GM08714 (cell line): Measurements from ENCODE around the gene APOBEC2.

Experiments used
- H3K4me3 ChIP-seq: fragments of 200-500 bp; sonication (Bioruptor generic); 2 replicates; pipeline ENCODE4 v1.5.1; 2014; ENCODE audit warnings: mild to moderate bottlenecking, low read length, inconsistent platforms
- ZNF274 ChIP-seq: IDR thresholded peaks from 2 replicates; pipeline ENCODE4 v1.6.1; 2012; ENCODE audit warnings: mild to moderate bottlenecking, low read depth, low read length

The APOBEC2 gene

DNA sequence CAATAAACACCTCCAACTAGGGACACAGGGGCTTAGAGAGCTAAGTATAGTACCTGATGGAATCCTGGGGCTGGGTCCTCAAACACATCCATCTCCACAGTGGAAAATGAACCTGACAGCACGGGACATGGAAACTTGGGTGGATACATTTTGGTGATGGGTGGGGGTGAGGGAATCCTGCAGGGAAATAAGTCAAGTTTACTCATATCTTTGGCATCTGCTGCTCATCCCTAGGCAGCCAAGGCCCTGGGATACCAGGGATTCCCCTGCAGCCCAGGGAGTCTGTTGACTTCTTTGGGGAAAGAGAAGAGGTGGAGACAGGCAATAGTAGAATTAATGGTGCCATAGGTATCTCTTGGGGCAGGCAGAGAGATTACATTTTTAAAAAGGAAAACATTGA, 6.6 kb downstream of the APOBEC2 start:
- TF ChIP-seq ZNF274 = no peak
- no peak overlapping the region for H3K4me3 ChIP-seq

DNA sequence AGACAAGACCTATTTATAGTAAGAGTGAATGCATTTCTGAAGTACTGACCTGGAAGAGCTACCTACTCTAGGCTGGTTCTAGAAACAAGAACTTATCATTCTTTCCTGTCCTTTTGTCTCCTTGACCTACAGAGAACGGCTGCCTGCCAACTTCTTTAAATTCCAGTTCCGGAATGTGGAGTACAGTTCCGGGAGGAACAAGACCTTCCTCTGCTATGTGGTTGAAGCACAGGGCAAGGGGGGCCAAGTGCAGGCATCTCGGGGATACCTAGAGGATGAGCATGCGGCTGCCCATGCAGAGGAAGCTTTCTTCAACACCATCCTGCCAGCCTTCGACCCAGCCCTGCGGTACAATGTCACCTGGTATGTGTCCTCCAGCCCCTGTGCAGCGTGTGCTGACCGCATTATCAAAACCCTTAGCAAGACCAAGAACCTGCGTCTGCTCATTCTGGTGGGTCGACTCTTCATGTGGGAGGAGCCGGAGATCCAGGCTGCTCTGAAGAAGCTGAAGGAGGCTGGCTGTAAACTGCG, 8.3 kb downstream of the APOBEC2 start:
- H3K4me3 ChIP-seq = no peak overlapping the region
- TF ChIP-seq ZNF274 = no peak

DNA sequence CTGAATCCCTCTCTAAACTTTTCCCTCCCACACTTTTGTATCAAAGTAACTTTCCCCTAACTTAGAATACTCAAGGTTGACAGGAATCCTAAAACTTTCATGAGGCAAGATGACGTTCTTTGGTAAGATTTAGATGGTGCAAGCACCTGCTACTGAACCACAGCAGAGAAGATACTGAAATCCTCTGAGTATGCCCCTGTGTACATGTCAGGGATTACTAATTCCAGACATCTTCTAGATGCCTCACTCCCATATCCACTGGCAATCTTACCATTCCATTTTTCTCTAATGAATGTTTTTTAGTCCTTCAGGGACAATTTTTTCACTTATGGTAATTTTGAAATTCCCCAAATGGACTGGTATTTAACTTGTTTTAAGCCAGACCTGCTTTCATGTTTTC, 9.1 kb downstream of the APOBEC2 start:
- H3K4me3 ChIP-seq = no peak overlapping the region
- TF ChIP-seq ZNF274 = no peak

DNA sequence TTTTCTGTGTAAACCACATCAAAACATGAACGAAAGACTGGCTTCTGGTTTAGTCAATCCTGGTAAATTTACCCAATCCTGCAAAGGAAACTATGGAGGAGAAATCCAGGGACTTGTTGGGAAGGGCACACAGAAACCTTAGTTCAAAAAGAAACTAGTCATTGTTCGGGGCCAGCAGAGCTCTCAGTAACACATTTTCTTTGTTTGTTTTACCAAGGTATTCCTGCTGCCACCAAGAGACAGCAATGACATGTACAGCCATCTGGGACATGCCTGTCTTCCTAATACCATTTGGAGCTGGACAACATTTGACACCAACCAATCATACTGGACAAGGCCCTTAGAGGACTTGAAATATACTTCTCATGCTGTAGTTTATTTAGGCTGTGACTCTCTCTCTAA, 10.9 kb downstream of the APOBEC2 start:
- H3K4me3 ChIP-seq = no peak overlapping the region
- TF ChIP-seq ZNF274 = no peak

DNA sequence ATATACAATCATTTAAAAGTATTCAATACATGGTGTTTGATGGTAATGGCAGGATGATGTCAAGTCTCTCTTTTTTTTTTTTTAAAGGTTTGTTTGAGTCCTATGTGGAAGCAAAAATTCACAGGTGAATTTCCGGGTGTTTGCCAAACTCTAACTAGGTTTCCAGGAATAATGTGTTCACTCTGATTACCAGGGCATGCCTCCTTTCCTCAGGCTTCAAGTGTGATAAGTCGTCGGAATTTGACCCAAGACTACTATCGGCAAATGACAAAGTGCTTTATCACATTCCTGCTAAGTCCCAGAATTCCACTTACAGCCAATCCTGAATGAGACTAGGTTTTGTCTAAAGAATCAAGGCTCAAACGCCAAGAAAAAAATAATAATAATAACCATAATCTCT, 11.8 kb downstream of the APOBEC2 start:
- no peak for TF ChIP-seq ZNF274
- no peak overlapping the region for H3K4me3 ChIP-seq

DNA sequence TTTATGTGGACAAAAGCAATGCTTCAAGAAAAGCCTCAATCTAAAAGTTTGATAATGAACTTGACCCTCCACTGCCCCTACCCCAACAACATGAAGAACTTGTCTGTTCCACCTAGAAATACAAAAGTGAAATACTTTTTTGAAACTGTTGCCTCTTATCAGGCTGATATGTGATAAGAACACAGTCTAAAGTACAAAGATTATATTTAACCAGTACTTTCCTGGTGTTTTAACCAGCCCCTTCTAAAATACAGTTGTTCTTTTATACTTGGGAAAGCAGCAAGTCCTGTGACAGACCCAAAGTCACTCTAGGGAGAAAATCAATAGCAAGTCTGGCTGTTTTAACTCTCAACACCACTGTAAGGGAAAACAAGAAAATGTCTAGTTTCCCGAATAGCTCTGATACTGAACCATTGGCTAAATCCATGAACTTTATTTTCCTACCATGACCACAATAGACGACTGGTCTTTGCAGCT, 12.6 kb downstream of the APOBEC2 start:
- no peak overlapping the region for H3K4me3 ChIP-seq
- no peak for TF ChIP-seq ZNF274

DNA sequence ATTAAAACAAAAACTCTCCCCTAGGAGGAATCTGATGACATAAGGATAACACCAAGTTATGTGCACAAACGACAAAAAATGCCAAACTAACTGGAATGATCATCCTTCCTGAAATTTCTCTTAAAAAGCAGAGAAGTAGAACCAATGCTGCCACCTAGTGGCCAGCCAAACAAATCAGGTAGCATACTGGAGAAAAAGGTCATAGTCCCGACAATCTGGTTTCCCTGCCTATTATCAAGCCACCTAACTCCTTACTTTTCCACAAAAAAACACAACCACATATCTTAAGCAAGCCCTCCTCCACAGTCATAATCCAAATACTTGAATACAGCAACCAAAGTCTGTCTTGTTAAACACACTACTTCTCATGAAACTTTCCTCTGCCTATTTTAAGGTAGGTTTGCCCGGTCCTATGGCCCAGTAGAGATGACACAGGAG, 13.9 kb downstream of the APOBEC2 start:
- no peak for TF ChIP-seq ZNF274
- no peak overlapping the region for H3K4me3 ChIP-seq

DNA sequence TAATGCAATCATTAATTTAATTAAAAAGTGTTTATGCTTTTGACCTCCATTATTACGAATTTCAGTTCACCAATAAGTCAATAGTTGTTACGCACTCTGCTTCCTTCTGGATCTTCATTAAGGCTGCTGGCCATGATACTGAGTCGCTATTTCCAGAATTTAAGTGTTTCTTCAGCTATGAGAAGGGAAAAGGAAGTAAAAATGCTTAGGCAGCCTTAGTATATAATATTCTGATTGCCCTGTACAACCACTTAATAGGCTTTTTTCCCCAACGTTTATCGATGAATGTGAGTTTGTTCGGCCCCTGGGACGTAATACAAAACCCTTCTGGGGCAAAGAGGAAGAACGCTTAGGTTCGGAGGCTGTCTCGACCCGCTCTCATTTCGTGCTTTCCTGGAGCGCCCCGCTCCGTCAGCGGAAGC, 18.5 kb downstream of the APOBEC2 start:
- peak overlapping the region; percentile 83 for H3K4me3 ChIP-seq
- no peak for TF ChIP-seq ZNF274

DNA sequence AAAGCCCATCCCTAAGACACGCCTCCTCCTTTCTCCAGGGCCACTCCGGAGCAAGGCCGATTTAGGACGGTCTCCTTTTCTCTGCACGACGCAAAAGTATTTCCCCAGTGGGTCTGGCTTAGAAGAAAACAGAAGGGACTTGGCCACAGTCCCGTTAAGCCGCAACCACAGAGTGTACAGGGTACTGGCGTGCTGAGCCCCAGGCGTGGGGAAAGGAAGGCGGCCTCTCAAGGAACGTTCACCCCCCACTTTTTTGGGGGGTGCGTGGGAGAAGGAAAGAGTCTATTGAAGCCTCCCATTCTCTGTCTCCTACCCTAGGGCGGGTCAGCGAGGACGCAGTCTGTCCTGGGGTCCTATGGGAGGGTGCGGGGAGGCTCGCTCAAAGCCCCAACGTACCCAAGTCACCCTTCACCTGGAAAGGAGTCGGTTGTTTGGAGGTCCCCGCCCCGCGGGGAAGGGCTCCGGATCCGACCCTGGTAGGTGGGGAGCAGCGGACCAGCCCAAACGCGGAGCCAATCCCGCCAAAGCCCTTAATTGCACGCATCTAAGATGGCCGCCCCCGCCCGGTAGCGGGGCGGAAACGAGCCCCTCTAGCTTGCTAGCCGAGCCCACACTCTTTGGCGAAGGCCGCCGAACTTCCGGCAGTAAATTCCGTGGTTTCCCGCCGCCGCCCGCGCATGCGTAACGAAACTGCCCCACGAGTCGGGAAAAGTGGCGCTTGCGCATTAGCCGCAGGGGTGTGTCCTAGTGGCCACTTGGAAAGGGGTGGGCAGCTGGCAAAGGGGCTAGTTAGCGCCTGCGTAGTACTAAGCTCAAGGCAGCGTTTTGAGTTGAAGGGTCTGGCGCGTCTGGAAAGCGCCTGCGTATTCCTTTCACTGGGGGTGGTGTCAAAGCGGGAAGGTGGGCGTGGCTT, 19.2 kb downstream of the APOBEC2 start, which contains the start of gene OARD1:
TSS of gene OARD1 (minus strand) at position 434 of the 913 bp plus-strand sequence. CDS start 722 bp downstream, outside the sequence.
- peak within 1 kb of the TSS; percentile 97 for H3K4me3 ChIP-seq
- TF ChIP-seq ZNF274 = no peak

DNA sequence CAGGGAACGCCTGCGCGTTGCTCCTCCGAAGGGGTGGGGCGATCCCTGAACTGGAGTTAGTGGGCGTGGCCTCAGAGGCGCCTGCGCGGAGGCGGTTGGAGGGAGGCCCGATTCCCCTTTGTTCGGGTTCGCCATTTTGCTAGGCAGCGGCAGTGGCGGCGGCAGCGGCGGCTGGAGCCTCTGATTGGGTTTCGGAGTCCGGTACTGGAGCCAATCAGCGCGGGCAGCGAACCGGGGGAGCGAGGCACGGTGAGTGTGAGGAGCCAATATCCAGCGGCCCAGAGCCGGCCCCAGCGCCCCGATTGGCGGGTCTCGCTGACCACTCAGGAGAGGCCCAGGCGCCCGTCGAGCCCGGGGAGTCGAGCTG, 19.8 kb downstream of the APOBEC2 start, which contains the start of gene NFYA:
TSS of gene NFYA (plus strand) at position 139 of the 367 bp plus-strand sequence. CDS start 6,116 bp downstream, outside the sequence.
- H3K4me3 ChIP-seq = peak within 1 kb of the TSS; percentile 97
- no peak for TF ChIP-seq ZNF274

DNA sequence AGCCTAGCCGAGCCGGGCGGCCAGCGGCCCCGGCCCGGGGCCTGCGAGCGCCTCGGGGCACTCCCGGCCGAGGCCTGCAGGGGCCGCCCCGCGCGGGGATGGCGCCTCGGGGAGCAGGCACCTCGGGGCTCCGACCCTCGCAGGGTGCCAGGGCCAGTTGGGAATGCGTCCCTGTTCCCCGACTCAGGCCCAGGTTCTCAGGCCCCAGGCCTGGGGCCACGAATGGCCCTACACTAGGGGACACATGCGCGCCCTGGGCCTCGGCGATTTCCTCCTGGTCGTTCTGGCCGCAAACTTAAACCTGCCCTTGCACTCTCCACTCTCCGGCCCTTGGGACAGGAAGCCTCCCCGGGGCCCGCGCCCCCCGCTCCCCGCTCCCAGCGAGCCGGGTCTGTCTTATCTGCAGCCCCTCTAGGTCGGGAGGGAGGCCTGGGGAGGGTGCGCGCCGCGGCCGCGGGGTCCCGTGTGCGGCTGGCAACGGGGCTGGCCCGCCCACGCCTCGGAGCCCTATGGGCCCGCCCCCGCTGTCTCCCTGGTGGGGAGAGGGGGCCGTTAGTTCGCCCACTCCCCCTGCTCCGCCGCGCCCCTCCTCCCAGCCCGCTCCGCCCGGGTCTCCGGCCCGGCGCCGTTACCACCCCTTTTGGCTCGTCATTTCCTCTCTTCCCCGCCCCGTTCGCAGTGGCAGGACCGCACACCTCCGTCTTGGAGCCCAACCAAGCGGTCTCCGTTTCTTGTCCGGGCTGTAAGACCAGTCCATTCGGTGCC, 20.4 kb downstream of the APOBEC2 start:
- no peak for TF ChIP-seq ZNF274
- H3K4me3 ChIP-seq = peak overlapping the region; percentile 97

DNA sequence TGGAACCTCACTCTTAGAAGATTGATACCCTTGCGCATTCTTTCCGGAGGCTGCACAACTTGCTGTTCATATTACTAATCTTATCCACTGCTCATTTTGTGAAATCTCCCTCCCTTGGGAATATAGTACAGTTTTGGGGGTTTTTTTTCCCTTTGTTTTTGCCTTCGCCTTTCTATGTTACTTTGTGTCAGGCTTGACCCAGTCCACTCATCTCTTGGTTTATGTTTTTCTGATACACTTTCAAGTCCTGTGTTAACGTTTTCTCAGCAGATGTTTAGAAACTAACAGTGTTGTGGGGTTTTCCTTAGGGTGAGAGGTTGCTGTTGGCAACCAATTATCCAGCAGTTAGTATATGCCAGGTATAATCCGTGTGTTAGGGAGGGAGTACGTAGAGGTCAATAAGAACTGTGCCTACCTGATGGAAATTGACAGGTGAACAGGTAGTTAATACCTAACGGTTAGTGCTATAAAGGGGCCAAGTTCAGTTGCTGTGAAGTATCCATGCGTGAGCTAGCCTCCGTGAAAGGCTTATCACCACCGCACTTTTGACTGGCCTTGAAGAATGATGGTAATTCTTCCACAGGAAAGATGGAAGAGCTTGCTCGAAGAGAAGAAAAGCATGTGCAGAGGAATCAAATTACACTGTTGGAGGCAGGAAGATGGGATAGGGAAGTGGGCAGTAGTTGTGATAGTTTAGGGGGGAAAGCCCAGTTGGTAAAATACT, 21.1 kb downstream of the APOBEC2 start:
- H3K4me3 ChIP-seq = peak overlapping the region; percentile 97
- TF ChIP-seq ZNF274 = no peak

DNA sequence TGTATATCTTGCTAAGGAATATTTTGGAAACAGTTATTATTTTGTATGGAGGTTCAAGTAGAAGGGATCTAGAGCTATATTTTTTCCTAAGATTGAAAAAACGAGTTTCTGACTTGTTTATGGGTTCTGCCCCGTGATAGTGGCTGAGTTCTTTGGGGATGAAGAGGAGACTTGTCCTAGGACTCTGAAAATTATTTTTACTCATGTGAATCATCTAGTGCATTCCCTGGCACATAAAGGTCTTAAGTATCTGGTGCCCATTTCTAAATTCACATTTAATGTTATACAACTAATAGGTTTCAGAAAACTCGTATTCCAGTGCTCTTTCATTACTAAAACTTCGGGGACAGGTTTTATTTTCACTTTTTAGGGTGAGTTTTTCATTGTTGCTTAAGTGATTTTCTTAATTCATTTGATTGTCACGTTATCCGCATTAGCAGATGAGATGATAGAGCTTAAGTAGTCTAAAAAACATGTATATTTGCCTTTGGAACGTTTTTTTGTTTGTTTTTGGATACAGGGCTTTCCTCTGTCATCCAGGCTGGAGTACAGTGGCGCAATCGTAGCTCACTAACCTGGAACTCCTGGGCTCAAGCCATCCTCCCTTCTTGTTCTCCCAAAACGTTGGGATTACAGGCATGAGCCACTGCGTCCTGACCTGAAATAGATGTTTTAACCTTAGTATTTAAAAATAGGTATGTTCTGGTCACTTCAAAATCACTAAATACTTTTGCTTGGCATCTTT, 21.9 kb downstream of the APOBEC2 start:
- TF ChIP-seq ZNF274 = no peak
- H3K4me3 ChIP-seq = peak overlapping the region; percentile 97
